Loucy (cell line): Measurements from ENCODE around the gene BCAN.

Experiments used
- H2AFZ ChIP-seq: fragments of 200-600 bp; sonication (generic); 2 replicates; pipeline ENCODE4 v1.6.0; 2016; ENCODE audit warnings: antibody characterized with exemption, mild to moderate bottlenecking, low read length, moderate library complexity
- H3F3A ChIP-seq: fragments of 200-600 bp; 2 replicates; pipeline ENCODE4 v1.6.0; 2016; ENCODE audit warnings: antibody characterized with exemption, low read depth, mild to moderate bottlenecking
- H3K27me3 ChIP-seq: fragments of 200-600 bp; sonication (generic); 2 replicates; pipeline ENCODE4 v1.6.1; 2014; ENCODE audit warnings: low read length, mild to moderate bottlenecking; ENCODE audit not compliant: insufficient read depth, poor library complexity, severe bottlenecking
- H3K36me3 ChIP-seq: fragments of 200-600 bp; sonication (generic); 2 replicates; pipeline ENCODE4 v1.6.1; 2016; ENCODE audit warnings: low read length; ENCODE audit not compliant: insufficient read depth
- H3K4me1 ChIP-seq: fragments of 200-600 bp; sonication (generic); 2 replicates; pipeline ENCODE4 v1.5.1; 2014; ENCODE audit warnings: low read length, mild to moderate bottlenecking; ENCODE audit not compliant: insufficient read depth, poor library complexity, severe bottlenecking
- H3K4me2 ChIP-seq: fragments of 200-600 bp; sonication (generic); 2 replicates; pipeline ENCODE4 v1.6.0; 2014; ENCODE audit warnings: antibody characterized with exemption, low read length, low read depth, mild to moderate bottlenecking; ENCODE audit not compliant: poor library complexity, severe bottlenecking
- H3K4me3 ChIP-seq: fragments of 200-600 bp; sonication (generic); 2 replicates; pipeline ENCODE4 v1.5.1; 2014; ENCODE audit warnings: low read length, mild to moderate bottlenecking, mixed read lengths; ENCODE audit not compliant: poor library complexity, severe bottlenecking
- H3K79me2 ChIP-seq: fragments of 200-600 bp; sonication (generic); 2 replicates; pipeline ENCODE4 v1.6.1; 2014; ENCODE audit warnings: low read length; ENCODE audit not compliant: insufficient read depth
- H3K9ac ChIP-seq: fragments of 200-600 bp; sonication (generic); 2 replicates; pipeline ENCODE4 v1.6.0; 2014; ENCODE audit warnings: mild to moderate bottlenecking, low read depth, low read length, moderate library complexity; ENCODE audit not compliant: poor library complexity, severe bottlenecking
- H3K9me2 ChIP-seq: fragments of 200-600 bp; sonication (generic); replicated peaks from 2 replicates; pipeline ENCODE4 v1.6.1; 2016; ENCODE audit warnings: low read depth, low read length, mixed read lengths
- H3K9me3 ChIP-seq: fragments of 200-600 bp; sonication (generic); 2 replicates; pipeline ENCODE4 v1.6.1; 2014; ENCODE audit warnings: mild to moderate bottlenecking, antibody characterized with exemption, low read length, low read depth; ENCODE audit not compliant: insufficient read depth
- H4K20me1 ChIP-seq: fragments of 200-600 bp; sonication (generic); 2 replicates; pipeline ENCODE4 v1.6.0; 2014; ENCODE audit warnings: antibody characterized with exemption, low read length, mild to moderate bottlenecking; ENCODE audit not compliant: insufficient read depth, poor library complexity, severe bottlenecking
- CTCF ChIP-seq: fragments of 200-600 bp; sonication (generic); conservative IDR thresholded peaks from 2 replicates; pipeline ENCODE4 v1.5.1; 2014; ENCODE audit warnings: mild to moderate bottlenecking, antibody characterized with exemption, low read length
- EZH2phosphoT487 ChIP-seq: fragments of 200-600 bp; IDR thresholded peaks from 2 replicates; pipeline ENCODE4 v1.6.1; 2018; ENCODE audit warnings: antibody characterized with exemption, mild to moderate bottlenecking, moderate library complexity, borderline replicate concordance

Gene BCAN

GRCh38 chr1:156662800-156663055 is 20.8 kb downstream of the BCAN start:
- Histone ChIP-seq H3K4me3 (no peak overlapping the region), H3K36me3 (no peaks in the 10 kb centered on the region), H3F3A (peaks cover 2% of the 10 kb centered on the region; the same call in 1 of the 2 replicates), H3K79me2 (peaks cover 18% of the 10 kb centered on the region; the same call in 1 of the 2 replicates), H3K27me3 (no peaks in the 10 kb centered on the region), H2AFZ (no peak overlapping the region), H3K4me2 (no peak overlapping the region), H3K4me1 (peaks cover 43% of the 10 kb centered on the region), H3K9ac (no peak overlapping the region), H3K9me2 (no peaks in the 10 kb centered on the region), H3K9me3 (no peaks in the 10 kb centered on the region), H4K20me1 (no peaks in the 10 kb centered on the region)
- TF ChIP-seq CTCF (no peak), EZH2phosphoT487 (no peak)

- no peak overlapping the region for H3K4me2 ChIP-seq
- H3K4me3 ChIP-seq = no peak overlapping the region
- no peaks in the 10 kb centered on the region for H3K27me3 ChIP-seq
- H3K9ac ChIP-seq = no peak overlapping the region
- H3K36me3 ChIP-seq = no peaks in the 10 kb centered on the region
- H3K9me2 ChIP-seq = no peaks in the 10 kb centered on the region
- no peak overlapping the region for H2AFZ ChIP-seq
- peaks cover 38% of the 10 kb centered on the region for H3K4me1 ChIP-seq
- H3K79me2 ChIP-seq = peaks cover 18% of the 10 kb centered on the region; the same call in 1 of the 2 replicates
- H3K9me3 ChIP-seq = no peaks in the 10 kb centered on the region
- TF ChIP-seq EZH2phosphoT487 = no peak
- TF ChIP-seq CTCF = no peak
- H3F3A ChIP-seq = peaks cover 2% of the 10 kb centered on the region; the same call in 1 of the 2 replicates
- no peaks in the 10 kb centered on the region for H4K20me1 ChIP-seq
Measured at GRCh38 chr1:156663178-156663577, 21.3 kb downstream of the BCAN start.

- Histone ChIP-seq H3K36me3 (no peaks in the 10 kb centered on the region), H3K4me1 (peaks cover 36% of the 10 kb centered on the region), H4K20me1 (no peaks in the 10 kb centered on the region), H3F3A (peaks cover 2% of the 10 kb centered on the region; the same call in 1 of the 2 replicates), H3K4me3 (no peak overlapping the region), H3K27me3 (no peaks in the 10 kb centered on the region), H3K9ac (no peak overlapping the region), H3K9me3 (no peaks in the 10 kb centered on the region), H3K79me2 (peaks cover 17% of the 10 kb centered on the region; the same call in 1 of the 2 replicates), H3K9me2 (no peaks in the 10 kb centered on the region), H3K4me2 (no peak overlapping the region), H2AFZ (no peak overlapping the region)
- no peak for TF ChIP-seq EZH2phosphoT487
- TF ChIP-seq CTCF = no peak
Measured at GRCh38 chr1:156664046-156664766, 22.3 kb downstream of the BCAN start.
